ENCODE data around the gene SPON2.

Gene SPON2

GRCh38 chr4:1172971-1173757 lies 781 bp upstream of the SPON2 start:
- Mint-ChIP-seq H3K27ac (no peak overlapping the region), H3K4me1 (peaks cover 24% of the 10 kb centered on the region), H3K27me3 (peaks cover 32% of the 10 kb centered on the region), H3K36me3 (no peaks in the 10 kb centered on the region), H3K4me3 (peak overlapping the region; percentile 60), H3K9me3 (no peaks in the 10 kb centered on the region)
- no peak for ATAC-seq

- no peak overlapping the region for H3K27ac Mint-ChIP-seq
- H3K4me1 Mint-ChIP-seq, result peaks cover 34% of the 10 kb centered on the region
- ATAC-seq, result peak; percentile 13
- H3K36me3 Mint-ChIP-seq, result no peaks in the 10 kb centered on the region
- no peaks in the 10 kb centered on the region for H3K9me3 Mint-ChIP-seq
- peaks cover 30% of the 10 kb centered on the region for H3K27me3 Mint-ChIP-seq
- H3K4me3 Mint-ChIP-seq, result peak overlapping the region; percentile 74
Measured at GRCh38 chr4:1171311-1172227, 814 bp downstream of the SPON2 start.

- H3K36me3 Mint-ChIP-seq, result no peaks in the 10 kb centered on the region
- H3K27ac Mint-ChIP-seq, result no peak overlapping the region
- peaks cover 36% of the 10 kb centered on the region for H3K4me1 Mint-ChIP-seq
- peak overlapping the region; percentile 74 for H3K4me3 Mint-ChIP-seq
- peaks cover 30% of the 10 kb centered on the region for H3K27me3 Mint-ChIP-seq
- no peak for ATAC-seq
- H3K9me3 Mint-ChIP-seq, result no peaks in the 10 kb centered on the region
Measured at GRCh38 chr4:1170976-1171310, 1.4 kb downstream of the SPON2 start.

- no peak for ATAC-seq
- H3K9me3 Mint-ChIP-seq, result no peaks in the 10 kb centered on the region
- H3K4me3 Mint-ChIP-seq, result no peak overlapping the region
- H3K4me1 Mint-ChIP-seq, result peaks cover 36% of the 10 kb centered on the region
- peaks cover 30% of the 10 kb centered on the region for H3K27me3 Mint-ChIP-seq
- no peaks in the 10 kb centered on the region for H3K36me3 Mint-ChIP-seq
- H3K27ac Mint-ChIP-seq, result no peak overlapping the region
Measured at GRCh38 chr4:1170156-1170975, 2.0 kb downstream of the SPON2 start.

GRCh38 chr4:1169691-1170096 lies 2.7 kb downstream of the SPON2 start:
- Mint-ChIP-seq H3K9me3 (peaks cover 3% of the 10 kb centered on the region), H3K27ac (no peak overlapping the region), H3K4me1 (peaks cover 41% of the 10 kb centered on the region), H3K36me3 (peaks cover 5% of the 10 kb centered on the region), H3K4me3 (no peak overlapping the region), H3K27me3 (peaks cover 30% of the 10 kb centered on the region)
- ATAC-seq, result no peak

GRCh38 chr4:1169171-1169671 lies 3.2 kb downstream of the SPON2 start:
- H3K36me3 Mint-ChIP-seq, result peaks cover 9% of the 10 kb centered on the region
- ATAC-seq, result no peak
- peaks cover 46% of the 10 kb centered on the region for H3K4me1 Mint-ChIP-seq
- peaks cover 30% of the 10 kb centered on the region for H3K27me3 Mint-ChIP-seq
- no peak overlapping the region for H3K27ac Mint-ChIP-seq
- H3K4me3 Mint-ChIP-seq, result no peak overlapping the region
- peaks cover 5% of the 10 kb centered on the region for H3K9me3 Mint-ChIP-seq

- H3K4me1 Mint-ChIP-seq, result peaks cover 53% of the 10 kb centered on the region
- H3K27me3 Mint-ChIP-seq, result peaks cover 29% of the 10 kb centered on the region
Measured at GRCh38 chr4:1168191-1169101, 3.9 kb downstream of the SPON2 start.

GRCh38 chr4:1167244-1167949 lies 5.0 kb downstream of the SPON2 start:
- Mint-ChIP-seq H3K36me3 (peaks cover 11% of the 10 kb centered on the region), H3K27ac (peak overlapping the region; percentile 75), H3K4me3 (peak overlapping the region; percentile 83), H3K4me1 (peaks cover 57% of the 10 kb centered on the region), H3K27me3 (peaks cover 20% of the 10 kb centered on the region), H3K9me3 (peaks cover 12% of the 10 kb centered on the region)
- peak; percentile 93 for ATAC-seq

More at GRCh38 chr4:1168191-1169101, 3.9 kb downstream of the SPON2 start:
- ATAC-seq, result no peak
- Mint-ChIP-seq H3K27ac (peak overlapping the region; percentile 75), H3K36me3 (peaks cover 11% of the 10 kb centered on the region), H3K9me3 (peaks cover 8% of the 10 kb centered on the region), H3K4me3 (peak overlapping the region; percentile 83)

- peaks cover 11% of the 10 kb centered on the region for H3K36me3 Mint-ChIP-seq
- no peak for ATAC-seq
- H3K27ac Mint-ChIP-seq, result peak overlapping the region; percentile 75
- peaks cover 12% of the 10 kb centered on the region for H3K9me3 Mint-ChIP-seq
- peaks cover 55% of the 10 kb centered on the region for H3K4me1 Mint-ChIP-seq
- H3K27me3 Mint-ChIP-seq, result peaks cover 18% of the 10 kb centered on the region
- H3K4me3 Mint-ChIP-seq, result peak overlapping the region; percentile 83
Measured at GRCh38 chr4:1166509-1167243, 5.7 kb downstream of the SPON2 start.

GRCh38 chr4:1164956-1165545 lies 7.3 kb downstream of the SPON2 start:
- H3K4me3 Mint-ChIP-seq, result no peak overlapping the region
- ATAC-seq, result no peak
- H3K27ac Mint-ChIP-seq, result peak overlapping the region; percentile 41
- H3K4me1 Mint-ChIP-seq, result peaks cover 54% of the 10 kb centered on the region
- peaks cover 12% of the 10 kb centered on the region for H3K9me3 Mint-ChIP-seq
- peaks cover 2% of the 10 kb centered on the region for H3K27me3 Mint-ChIP-seq
- peaks cover 11% of the 10 kb centered on the region for H3K36me3 Mint-ChIP-seq

GRCh38 chr4:1164444-1164843 lies 7.9 kb downstream of the SPON2 start:
- Mint-ChIP-seq H3K9me3 (peaks cover 12% of the 10 kb centered on the region), H3K36me3 (peaks cover 11% of the 10 kb centered on the region), H3K4me1 (peaks cover 54% of the 10 kb centered on the region), H3K27ac (peak overlapping the region; percentile 41), H3K27me3 (no peaks in the 10 kb centered on the region), H3K4me3 (no peak overlapping the region)
- ATAC-seq, result no peak

GRCh38 chr4:1164040-1164439 lies 8.3 kb downstream of the SPON2 start:
- Mint-ChIP-seq H3K9me3 (peaks cover 12% of the 10 kb centered on the region), H3K4me3 (no peak overlapping the region), H3K36me3 (peaks cover 11% of the 10 kb centered on the region), H3K27me3 (no peaks in the 10 kb centered on the region), H3K4me1 (peaks cover 51% of the 10 kb centered on the region), H3K27ac (peak overlapping the region; percentile 41)
- no peak for ATAC-seq

- Mint-ChIP-seq H3K27ac (no peak overlapping the region), H3K4me3 (no peak overlapping the region), H3K36me3 (peaks cover 17% of the 10 kb centered on the region), H3K9me3 (peaks cover 18% of the 10 kb centered on the region), H3K4me1 (peaks cover 33% of the 10 kb centered on the region), H3K27me3 (peaks cover 3% of the 10 kb centered on the region)
- no peak for ATAC-seq
Measured at GRCh38 chr4:1160351-1160750, 12.0 kb downstream of the SPON2 start.
